Measurements from ENCODE around the gene PBLD. TPM values are rescaled to one million over a fixed set of nuclear protein-coding genes. Genes with fewer than 3 reads are reported as not detected.

Gene PBLD
- total RNA-seq, 1 experiment from 2014 or later = 2.4 TPM

DNA sequence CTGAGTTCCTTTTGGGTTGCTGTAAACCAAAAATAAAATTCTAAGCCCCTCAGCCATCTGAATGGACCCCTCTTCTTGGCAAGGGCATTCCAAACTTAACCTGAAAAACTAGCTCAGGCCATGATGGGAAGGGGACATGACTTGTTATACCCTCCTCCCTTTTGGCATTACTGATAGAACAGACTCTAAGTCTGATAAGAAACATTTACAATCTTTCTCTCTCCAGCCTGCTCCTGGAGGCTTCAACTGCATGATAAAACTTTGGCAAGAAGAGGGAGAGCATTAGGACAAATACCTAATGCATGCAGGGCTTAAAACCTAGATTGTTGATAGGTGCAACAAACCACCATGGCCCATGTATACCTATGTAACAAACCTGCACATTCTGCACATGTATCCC is 59.9 kb downstream of the PBLD start:
- ChIA-PET POLR2A (no interaction called here), CTCF (no interaction called here)
- Mint-ChIP-seq H3K27ac (no peak overlapping the region), H3K4me1 (peaks cover 4% of the 10 kb centered on the region), H3K4me3 (no peak overlapping the region), H3K27me3 (ENCODE audit: low read depth) (peaks cover 24% of the 10 kb centered on the region), H3K36me3 (peaks cover 14% of the 10 kb centered on the region), H3K9me3 (peaks cover 32% of the 10 kb centered on the region)
- DNase-seq (ENCODE audit: low spot score) (no peak), ATAC-seq (no peak)
- TF ChIP-seq KAT7 (CRISPR knock-in tag; IDR thresholded peaks at IDR 0.05; ENCODE audit: borderline replicate concordance) = no peak
- TF ChIP-seq SP1 (CRISPR knock-in tag; conservative IDR thresholded peaks at IDR 0.05) = no peak
- TF ChIP-seq GRHL2 (CRISPR knock-in tag; IDR thresholded peaks at IDR 0.05; ENCODE audit: insufficient replicate concordance, severe bottlenecking) = no peak
- TF ChIP-seq, protein P1, sequence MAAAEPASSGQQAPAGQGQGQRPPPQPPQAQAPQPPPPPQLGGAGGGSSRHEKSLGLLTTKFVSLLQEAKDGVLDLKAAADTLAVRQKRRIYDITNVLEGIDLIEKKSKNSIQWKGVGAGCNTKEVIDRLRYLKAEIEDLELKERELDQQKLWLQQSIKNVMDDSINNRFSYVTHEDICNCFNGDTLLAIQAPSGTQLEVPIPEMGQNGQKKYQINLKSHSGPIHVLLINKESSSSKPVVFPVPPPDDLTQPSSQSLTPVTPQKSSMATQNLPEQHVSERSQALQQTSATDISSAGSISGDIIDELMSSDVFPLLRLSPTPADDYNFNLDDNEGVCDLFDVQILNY (CRISPR knock-in tag; IDR thresholded peaks at IDR 0.05) = no peak
- TF ChIP-seq MXD4 (CRISPR knock-in tag; IDR thresholded peaks at IDR 0.05; ENCODE audit: borderline replicate concordance) = no peak
- no peak for TF ChIP-seq RORB (CRISPR knock-in tag; IDR thresholded peaks at IDR 0.05)
- TF ChIP-seq, protein P2, sequence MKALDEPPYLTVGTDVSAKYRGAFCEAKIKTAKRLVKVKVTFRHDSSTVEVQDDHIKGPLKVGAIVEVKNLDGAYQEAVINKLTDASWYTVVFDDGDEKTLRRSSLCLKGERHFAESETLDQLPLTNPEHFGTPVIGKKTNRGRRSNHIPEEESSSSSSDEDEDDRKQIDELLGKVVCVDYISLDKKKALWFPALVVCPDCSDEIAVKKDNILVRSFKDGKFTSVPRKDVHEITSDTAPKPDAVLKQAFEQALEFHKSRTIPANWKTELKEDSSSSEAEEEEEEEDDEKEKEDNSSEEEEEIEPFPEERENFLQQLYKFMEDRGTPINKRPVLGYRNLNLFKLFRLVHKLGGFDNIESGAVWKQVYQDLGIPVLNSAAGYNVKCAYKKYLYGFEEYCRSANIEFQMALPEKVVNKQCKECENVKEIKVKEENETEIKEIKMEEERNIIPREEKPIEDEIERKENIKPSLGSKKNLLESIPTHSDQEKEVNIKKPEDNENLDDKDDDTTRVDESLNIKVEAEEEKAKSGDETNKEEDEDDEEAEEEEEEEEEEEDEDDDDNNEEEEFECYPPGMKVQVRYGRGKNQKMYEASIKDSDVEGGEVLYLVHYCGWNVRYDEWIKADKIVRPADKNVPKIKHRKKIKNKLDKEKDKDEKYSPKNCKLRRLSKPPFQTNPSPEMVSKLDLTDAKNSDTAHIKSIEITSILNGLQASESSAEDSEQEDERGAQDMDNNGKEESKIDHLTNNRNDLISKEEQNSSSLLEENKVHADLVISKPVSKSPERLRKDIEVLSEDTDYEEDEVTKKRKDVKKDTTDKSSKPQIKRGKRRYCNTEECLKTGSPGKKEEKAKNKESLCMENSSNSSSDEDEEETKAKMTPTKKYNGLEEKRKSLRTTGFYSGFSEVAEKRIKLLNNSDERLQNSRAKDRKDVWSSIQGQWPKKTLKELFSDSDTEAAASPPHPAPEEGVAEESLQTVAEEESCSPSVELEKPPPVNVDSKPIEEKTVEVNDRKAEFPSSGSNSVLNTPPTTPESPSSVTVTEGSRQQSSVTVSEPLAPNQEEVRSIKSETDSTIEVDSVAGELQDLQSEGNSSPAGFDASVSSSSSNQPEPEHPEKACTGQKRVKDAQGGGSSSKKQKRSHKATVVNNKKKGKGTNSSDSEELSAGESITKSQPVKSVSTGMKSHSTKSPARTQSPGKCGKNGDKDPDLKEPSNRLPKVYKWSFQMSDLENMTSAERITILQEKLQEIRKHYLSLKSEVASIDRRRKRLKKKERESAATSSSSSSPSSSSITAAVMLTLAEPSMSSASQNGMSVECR (CRISPR knock-in tag; IDR thresholded peaks at IDR 0.05; ENCODE audit: borderline replicate concordance) = no peak

DNA sequence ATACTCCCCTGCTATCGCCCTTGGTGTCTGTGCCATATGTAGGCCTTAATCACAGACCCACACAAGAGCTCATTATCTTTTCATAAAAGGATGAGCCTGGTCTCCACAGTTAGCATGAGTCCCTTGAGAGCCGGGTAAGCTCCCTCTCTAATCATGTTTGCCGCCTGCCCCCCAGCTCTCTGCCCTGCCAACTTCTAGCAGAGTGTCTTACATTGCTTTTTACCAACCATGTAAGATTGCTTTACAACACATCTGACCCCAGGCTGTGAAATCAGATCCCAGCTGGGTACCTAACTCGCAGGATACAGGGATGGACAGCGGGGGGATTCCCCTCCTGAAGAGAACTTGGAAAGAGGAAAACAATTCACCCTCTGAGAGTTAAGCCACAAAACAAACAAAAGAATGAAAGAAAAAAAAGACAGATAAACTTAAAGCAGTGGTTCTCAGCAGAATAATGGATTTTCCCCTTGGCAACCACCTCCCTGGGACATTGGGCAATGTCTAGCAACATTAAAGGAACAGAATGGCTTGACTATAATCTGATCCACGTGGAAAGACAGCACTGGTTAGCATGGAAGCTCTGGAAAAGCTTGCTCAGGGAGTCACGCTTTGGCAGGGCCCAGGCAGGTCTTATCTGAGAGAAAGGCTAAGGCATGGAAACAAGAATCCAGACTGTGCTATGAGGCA is 61.4 kb downstream of the PBLD start:
- ChIA-PET CTCF (interaction anchor here (0.6 kb wide), 1 partner anchor 59 kb away, joined by 3 read pairs; no protein-coding TSS in a partner anchor), POLR2A (no interaction called here)
- peaks cover 4% of the 10 kb centered on the region for H3K4me1 Mint-ChIP-seq
- TF ChIP-seq KAT7 (CRISPR knock-in tag; IDR thresholded peaks at IDR 0.05; ENCODE audit: borderline replicate concordance) (no peak), ZNF232 (CRISPR knock-in tag; IDR thresholded peaks at IDR 0.05) (no peak)
- peaks cover 21% of the 10 kb centered on the region for H3K9me3 Mint-ChIP-seq
- H3K4me3 Mint-ChIP-seq = no peak overlapping the region
- H3K27me3 Mint-ChIP-seq (ENCODE audit: low read depth) = peaks cover 19% of the 10 kb centered on the region
- ATAC-seq (no peak; the same call in 1 of the 2 replicates), DNase-seq (ENCODE audit: low spot score) (no peak)
- H3K27ac Mint-ChIP-seq = no peak overlapping the region
- H3K36me3 Mint-ChIP-seq = 0 out of 2 replicates have a peak, but pooled peaks cover 2% of the 10 kb centered on the region

DNA sequence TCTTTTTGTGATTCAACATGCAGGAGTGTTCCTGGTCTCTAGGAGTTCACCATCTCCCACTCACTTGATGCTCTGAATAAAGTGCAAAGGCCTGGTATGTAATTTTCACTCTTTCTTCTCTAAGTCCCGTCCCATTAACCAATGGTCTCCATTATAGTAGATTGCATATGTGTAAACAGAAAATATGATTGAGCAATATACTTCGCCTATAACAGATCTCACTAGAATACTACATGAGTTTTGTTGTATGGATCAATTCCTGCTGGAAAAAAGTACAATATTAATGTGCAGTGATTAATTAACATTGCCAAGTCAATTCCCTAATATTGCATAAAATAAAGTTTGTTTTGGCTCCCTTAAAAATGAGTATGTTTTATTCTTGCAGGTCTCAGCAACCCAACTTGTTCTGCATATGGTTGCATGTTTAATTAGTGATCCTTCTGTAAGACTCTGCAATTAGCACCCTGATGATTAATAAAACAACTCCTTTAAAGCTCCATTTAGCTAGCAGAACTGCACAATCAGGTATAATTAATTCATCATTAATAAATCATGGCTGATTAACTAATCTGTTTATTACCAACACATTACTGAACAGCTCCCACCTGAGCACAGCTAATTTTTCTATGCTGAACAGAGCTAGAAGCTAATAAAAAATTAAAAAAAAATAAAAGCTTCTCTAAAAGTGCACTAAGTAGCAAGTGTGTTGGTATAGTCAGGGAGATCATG is 63.0 kb downstream of the PBLD start:
- peaks cover 22% of the 10 kb centered on the region for H3K9me3 Mint-ChIP-seq

More for the DNA sequence above, 63.0 kb downstream of the PBLD start:
- CTCF ChIA-PET = no interaction called here
- 0 out of 2 replicates have a peak, but pooled peaks cover 4% of the 10 kb centered on the region for H3K36me3 Mint-ChIP-seq
- TF ChIP-seq RORB (CRISPR knock-in tag; IDR thresholded peaks at IDR 0.05) (no peak), ZNF232 (CRISPR knock-in tag; IDR thresholded peaks at IDR 0.05) (no peak), EMX1 (CRISPR knock-in tag; IDR thresholded peaks at IDR 0.05) (no peak), CREB1 (CRISPR knock-in tag; IDR thresholded peaks at IDR 0.05) (no peak), HMGA2 (CRISPR knock-in tag; IDR thresholded peaks at IDR 0.05) (no peak), ATF1 (CRISPR knock-in tag; IDR thresholded peaks at IDR 0.05) (no peak), PRRX2 (CRISPR knock-in tag; IDR thresholded peaks at IDR 0.05) (no peak), TP53 (CRISPR knock-in tag; IDR thresholded peaks at IDR 0.05) (no peak), MAX (CRISPR knock-in tag; IDR thresholded peaks at IDR 0.05) (no peak), MXD4 (CRISPR knock-in tag; IDR thresholded peaks at IDR 0.05; ENCODE audit: borderline replicate concordance) (no peak), SMAD4 (CRISPR knock-in tag; IDR thresholded peaks at IDR 0.05) (no peak), NR2C2 (CRISPR knock-in tag; IDR thresholded peaks at IDR 0.05) (no peak), ZNF138 (CRISPR knock-in tag; conservative IDR thresholded peaks at IDR 0.05) (no peak)
- TF ChIP-seq, protein P3, sequence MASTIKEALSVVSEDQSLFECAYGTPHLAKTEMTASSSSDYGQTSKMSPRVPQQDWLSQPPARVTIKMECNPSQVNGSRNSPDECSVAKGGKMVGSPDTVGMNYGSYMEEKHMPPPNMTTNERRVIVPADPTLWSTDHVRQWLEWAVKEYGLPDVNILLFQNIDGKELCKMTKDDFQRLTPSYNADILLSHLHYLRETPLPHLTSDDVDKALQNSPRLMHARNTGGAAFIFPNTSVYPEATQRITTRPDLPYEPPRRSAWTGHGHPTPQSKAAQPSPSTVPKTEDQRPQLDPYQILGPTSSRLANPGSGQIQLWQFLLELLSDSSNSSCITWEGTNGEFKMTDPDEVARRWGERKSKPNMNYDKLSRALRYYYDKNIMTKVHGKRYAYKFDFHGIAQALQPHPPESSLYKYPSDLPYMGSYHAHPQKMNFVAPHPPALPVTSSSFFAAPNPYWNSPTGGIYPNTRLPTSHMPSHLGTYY (CRISPR knock-in tag; IDR thresholded peaks at IDR 0.05) = no peak
- TF ChIP-seq, protein P1 (CRISPR knock-in tag; IDR thresholded peaks at IDR 0.05) = no peak
- TF ChIP-seq, protein P4, sequence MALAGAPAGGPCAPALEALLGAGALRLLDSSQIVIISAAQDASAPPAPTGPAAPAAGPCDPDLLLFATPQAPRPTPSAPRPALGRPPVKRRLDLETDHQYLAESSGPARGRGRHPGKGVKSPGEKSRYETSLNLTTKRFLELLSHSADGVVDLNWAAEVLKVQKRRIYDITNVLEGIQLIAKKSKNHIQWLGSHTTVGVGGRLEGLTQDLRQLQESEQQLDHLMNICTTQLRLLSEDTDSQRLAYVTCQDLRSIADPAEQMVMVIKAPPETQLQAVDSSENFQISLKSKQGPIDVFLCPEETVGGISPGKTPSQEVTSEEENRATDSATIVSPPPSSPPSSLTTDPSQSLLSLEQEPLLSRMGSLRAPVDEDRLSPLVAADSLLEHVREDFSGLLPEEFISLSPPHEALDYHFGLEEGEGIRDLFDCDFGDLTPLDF (CRISPR knock-in tag; IDR thresholded peaks at IDR 0.05) = no peak
- DNase-seq (ENCODE audit: low spot score) (no peak), ATAC-seq (no peak)
- peaks cover 20% of the 10 kb centered on the region for H3K27me3 Mint-ChIP-seq (ENCODE audit: low read depth)
- H3K27ac Mint-ChIP-seq = no peak overlapping the region
- no peak overlapping the region for H3K4me3 Mint-ChIP-seq
- peaks cover 4% of the 10 kb centered on the region for H3K4me1 Mint-ChIP-seq
- POLR2A ChIA-PET = interaction anchor here (0.6 kb wide), 1 partner anchor 1036 kb away, joined by 3 read pairs; no protein-coding TSS in a partner anchor

All from WTC11 (cell line).